K562 (cell line): ENCODE data around the gene SEBOX. TPM values are rescaled to one million over a fixed set of nuclear protein-coding genes. Genes with fewer than 3 reads are reported as not detected.

ENCODE experiments used
- CCAR2 ChIP-seq: fragments of 200-400 bp; formaldehyde crosslinking; IDR thresholded peaks from 2 replicates; pipeline ENCODE4 v1.6.1; 2017; ENCODE audit warnings: mild to moderate bottlenecking, low read depth, low read length
- CEBPB ChIP-seq: fragments of 450-650 bp; IDR thresholded peaks from 2 replicates; pipeline ENCODE4 v1.6.1; 2016; ENCODE audit warnings: missing genetic modification characterization, missing compliant biosample characterization
- CREB1 ChIP-seq, 2 experiments: sonication (generic) in 1 of 2; formaldehyde crosslinking in 1 of 2; IDR thresholded peaks; 2 replicates each; pipeline versions ENCODE4 v1.6.1 to v1.8.0; 2012 to 2022; ENCODE audit warnings: inconsistent platforms in 1 of 2, mild to moderate bottlenecking in 1 of 2, missing genetic modification reagents in 1 of 2, moderate library complexity in 1 of 2
- EHMT2 ChIP-seq: fragments of 450-650 bp; IDR thresholded peaks from 2 replicates; pipeline ENCODE4 v1.6.1; 2018; ENCODE audit warnings: antibody characterized with exemption
- NBN ChIP-seq: fragments of 450-650 bp; IDR thresholded peaks from 2 replicates; pipeline ENCODE4 v1.6.1; 2016; ENCODE audit warnings: low read depth, mild to moderate bottlenecking
- NCOA2 ChIP-seq, 2 experiments: fragments of 450-650 bp; IDR thresholded peaks; 2 replicates each; pipeline ENCODE4 v1.6.1; 2018; ENCODE audit warnings: mild to moderate bottlenecking in 2 of 2, moderate library complexity in 1 of 2; ENCODE audit not compliant: partially characterized antibody in 2 of 2
- SMAD4 ChIP-seq: fragments of 250-450 bp; sonication (Bioruptor Pico); conservative IDR thresholded peaks from 2 replicates; pipeline ENCODE4 v1.8.0; 2021; ENCODE audit warnings: inconsistent platforms, mild to moderate bottlenecking, moderate library complexity
- SMARCB1 ChIP-seq: IDR thresholded peaks from 2 replicates; pipeline ENCODE4 v1.6.1; 2011; ENCODE audit warnings: improper control_type of control experiment, low read depth; ENCODE audit not compliant: insufficient read length
- SP1 ChIP-seq: sonication (generic); formaldehyde crosslinking; IDR thresholded peaks from 2 replicates; pipeline ENCODE4 v1.8.1; 2022; ENCODE audit warnings: mild to moderate bottlenecking, missing genetic modification reagents
- SREBF1 ChIP-seq: fragments of 150-350 bp; IDR thresholded peaks from 2 replicates; pipeline ENCODE4 v1.6.1; 2014; ENCODE audit warnings: antibody characterized with exemption, low read depth, low read length, borderline replicate concordance
- polyA plus RNA-seq, 8 experiments: library from polyadenylated mRNA; depleted of rRNA in 4 of 8; stranded (reverse) in 5 of 8; unstranded in 3 of 8; fragments of >200 nt; fragmentation: Nextera tagmentation in 2 of 8; fragmentation: Illumina TruSeq in 1 of 8; extraction: Ambion mirVana in 2 of 8; extraction: Trizol in 1 of 8; gene quantifications; 2 replicates each; pipeline versions ENCODE4 v1.2.1 to v1.2.3, GENCODE V29; 2011 to 2014; ENCODE audit warnings: inconsistent platforms in 1 of 8, missing spikeins in 1 of 8
- total RNA-seq, 7 experiments: library from RNA; depleted of rRNA in 6 of 7; stranded (reverse); fragments of >200 nt in 6 of 7; fragmentation: Illumina TruSeq in 2 of 7; extraction: Trizol in 2 of 7; gene quantifications; 2 replicates each; pipeline versions ENCODE4 v1.2.1 to v1.2.3, GENCODE V29; 2011 to 2021; ENCODE audit warnings: low replicate concordance in 1 of 7
- TF ChIP-seq, protein P1 (sequence below): fragments of 450-650 bp; IDR thresholded peaks from 2 replicates; pipeline ENCODE4 v1.7.0; 2016; ENCODE audit warnings: borderline replicate concordance
- TF ChIP-seq, protein P2 (sequence below): fragments of 250-450 bp; sonication (Bioruptor Pico); IDR thresholded peaks from 2 replicates; pipeline ENCODE4 v1.4.0; 2020
- TF ChIP-seq, protein P3 (sequence below): sonication (generic); formaldehyde crosslinking; IDR thresholded peaks from 2 replicates; pipeline ENCODE4 v1.8.1; 2022; ENCODE audit warnings: missing genetic modification reagents
- TF ChIP-seq, protein P4 (sequence below): fragments of 450-650 bp; IDR thresholded peaks from 2 replicates; pipeline ENCODE4 v1.6.1; 2018; ENCODE audit not compliant: partially characterized antibody

SEBOX gene
- total and polyA plus RNA-seq, 9 of the 15 experiments (the other 6 are each of a cell fraction or from before 2014, with no cell fraction given) = not detected

DNA sequence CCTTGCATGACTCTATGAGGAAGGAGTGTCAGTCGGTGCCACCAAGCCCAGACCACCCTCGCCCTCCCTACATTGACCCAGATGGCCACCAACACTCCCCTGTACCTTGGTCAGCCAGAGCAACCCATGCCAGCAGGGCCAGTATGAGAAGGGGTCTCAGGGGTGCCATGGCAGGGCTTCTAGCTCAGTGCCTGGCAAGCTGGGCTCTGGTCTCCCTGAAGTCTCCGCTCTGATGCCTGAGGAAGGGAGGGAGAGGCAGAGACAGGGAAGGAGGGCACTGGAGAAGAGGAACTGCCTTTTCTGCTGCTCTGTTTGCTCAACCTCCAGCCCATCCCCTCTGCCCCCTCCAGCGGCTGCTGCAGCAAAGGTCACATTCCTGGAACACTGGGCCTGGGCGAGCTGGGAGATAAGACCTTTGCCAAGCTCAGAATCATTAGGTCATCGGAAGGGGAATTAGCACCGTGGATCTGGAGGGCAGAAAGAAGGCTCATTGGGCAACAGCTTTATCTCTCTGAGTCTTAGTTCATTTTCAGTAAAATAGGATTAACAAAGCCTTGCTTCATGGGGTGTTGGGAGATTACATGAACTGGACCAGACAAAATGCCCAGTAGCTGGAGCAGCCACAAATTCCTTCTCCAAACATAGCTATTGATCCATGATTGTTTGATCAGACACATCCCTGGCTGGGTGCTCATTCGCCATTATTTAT lies 5.2 kb upstream of the SEBOX start, which contains the start of gene VTN (continued):
- no peak for TF ChIP-seq CCAR2
- no peak for TF ChIP-seq SMAD4
- TF ChIP-seq, protein P1, sequence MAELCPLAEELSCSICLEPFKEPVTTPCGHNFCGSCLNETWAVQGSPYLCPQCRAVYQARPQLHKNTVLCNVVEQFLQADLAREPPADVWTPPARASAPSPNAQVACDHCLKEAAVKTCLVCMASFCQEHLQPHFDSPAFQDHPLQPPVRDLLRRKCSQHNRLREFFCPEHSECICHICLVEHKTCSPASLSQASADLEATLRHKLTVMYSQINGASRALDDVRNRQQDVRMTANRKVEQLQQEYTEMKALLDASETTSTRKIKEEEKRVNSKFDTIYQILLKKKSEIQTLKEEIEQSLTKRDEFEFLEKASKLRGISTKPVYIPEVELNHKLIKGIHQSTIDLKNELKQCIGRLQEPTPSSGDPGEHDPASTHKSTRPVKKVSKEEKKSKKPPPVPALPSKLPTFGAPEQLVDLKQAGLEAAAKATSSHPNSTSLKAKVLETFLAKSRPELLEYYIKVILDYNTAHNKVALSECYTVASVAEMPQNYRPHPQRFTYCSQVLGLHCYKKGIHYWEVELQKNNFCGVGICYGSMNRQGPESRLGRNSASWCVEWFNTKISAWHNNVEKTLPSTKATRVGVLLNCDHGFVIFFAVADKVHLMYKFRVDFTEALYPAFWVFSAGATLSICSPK = no peak
- TF ChIP-seq, protein P2, sequence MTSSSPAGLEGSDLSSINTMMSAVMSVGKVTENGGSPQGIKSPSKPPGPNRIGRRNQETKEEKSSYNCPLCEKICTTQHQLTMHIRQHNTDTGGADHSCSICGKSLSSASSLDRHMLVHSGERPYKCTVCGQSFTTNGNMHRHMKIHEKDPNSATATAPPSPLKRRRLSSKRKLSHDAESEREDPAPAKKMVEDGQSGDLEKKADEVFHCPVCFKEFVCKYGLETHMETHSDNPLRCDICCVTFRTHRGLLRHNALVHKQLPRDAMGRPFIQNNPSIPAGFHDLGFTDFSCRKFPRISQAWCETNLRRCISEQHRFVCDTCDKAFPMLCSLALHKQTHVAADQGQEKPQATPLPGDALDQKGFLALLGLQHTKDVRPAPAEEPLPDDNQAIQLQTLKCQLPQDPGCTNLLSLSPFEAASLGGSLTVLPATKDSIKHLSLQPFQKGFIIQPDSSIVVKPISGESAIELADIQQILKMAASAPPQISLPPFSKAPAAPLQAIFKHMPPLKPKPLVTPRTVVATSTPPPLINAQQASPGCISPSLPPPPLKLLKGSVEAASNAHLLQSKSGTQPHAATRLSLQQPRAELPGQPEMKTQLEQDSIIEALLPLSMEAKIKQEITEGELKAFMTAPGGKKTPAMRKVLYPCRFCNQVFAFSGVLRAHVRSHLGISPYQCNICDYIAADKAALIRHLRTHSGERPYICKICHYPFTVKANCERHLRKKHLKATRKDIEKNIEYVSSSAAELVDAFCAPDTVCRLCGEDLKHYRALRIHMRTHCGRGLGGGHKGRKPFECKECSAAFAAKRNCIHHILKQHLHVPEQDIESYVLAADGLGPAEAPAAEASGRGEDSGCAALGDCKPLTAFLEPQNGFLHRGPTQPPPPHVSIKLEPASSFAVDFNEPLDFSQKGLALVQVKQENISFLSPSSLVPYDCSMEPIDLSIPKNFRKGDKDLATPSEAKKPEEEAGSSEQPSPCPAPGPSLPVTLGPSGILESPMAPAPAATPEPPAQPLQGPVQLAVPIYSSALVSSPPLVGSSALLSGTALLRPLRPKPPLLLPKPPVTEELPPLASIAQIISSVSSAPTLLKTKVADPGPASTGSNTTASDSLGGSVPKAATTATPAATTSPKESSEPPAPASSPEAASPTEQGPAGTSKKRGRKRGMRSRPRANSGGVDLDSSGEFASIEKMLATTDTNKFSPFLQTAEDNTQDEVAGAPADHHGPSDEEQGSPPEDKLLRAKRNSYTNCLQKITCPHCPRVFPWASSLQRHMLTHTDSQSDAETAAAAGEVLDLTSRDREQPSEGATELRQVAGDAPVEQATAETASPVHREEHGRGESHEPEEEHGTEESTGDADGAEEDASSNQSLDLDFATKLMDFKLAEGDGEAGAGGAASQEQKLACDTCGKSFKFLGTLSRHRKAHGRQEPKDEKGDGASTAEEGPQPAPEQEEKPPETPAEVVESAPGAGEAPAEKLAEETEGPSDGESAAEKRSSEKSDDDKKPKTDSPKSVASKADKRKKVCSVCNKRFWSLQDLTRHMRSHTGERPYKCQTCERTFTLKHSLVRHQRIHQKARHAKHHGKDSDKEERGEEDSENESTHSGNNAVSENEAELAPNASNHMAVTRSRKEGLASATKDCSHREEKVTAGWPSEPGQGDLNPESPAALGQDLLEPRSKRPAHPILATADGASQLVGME (CRISPR knock-in tag) = no peak
- TF ChIP-seq, protein P3, sequence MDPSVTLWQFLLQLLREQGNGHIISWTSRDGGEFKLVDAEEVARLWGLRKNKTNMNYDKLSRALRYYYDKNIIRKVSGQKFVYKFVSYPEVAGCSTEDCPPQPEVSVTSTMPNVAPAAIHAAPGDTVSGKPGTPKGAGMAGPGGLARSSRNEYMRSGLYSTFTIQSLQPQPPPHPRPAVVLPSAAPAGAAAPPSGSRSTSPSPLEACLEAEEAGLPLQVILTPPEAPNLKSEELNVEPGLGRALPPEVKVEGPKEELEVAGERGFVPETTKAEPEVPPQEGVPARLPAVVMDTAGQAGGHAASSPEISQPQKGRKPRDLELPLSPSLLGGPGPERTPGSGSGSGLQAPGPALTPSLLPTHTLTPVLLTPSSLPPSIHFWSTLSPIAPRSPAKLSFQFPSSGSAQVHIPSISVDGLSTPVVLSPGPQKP (CRISPR knock-in tag) = no peak
- no peak for TF ChIP-seq CREB1 (IDR thresholded peaks at IDR 0.05)
- TF ChIP-seq CREB1 (CRISPR knock-in tag; IDR thresholded peaks at IDR 0.05) = no peak
- TF ChIP-seq SP1 (CRISPR knock-in tag) = no peak
- TF ChIP-seq CEBPB (tag) = peak; percentile 83
- no peak for TF ChIP-seq SMARCB1
- TF ChIP-seq SREBF1 = no peak
- TF ChIP-seq, protein P4, sequence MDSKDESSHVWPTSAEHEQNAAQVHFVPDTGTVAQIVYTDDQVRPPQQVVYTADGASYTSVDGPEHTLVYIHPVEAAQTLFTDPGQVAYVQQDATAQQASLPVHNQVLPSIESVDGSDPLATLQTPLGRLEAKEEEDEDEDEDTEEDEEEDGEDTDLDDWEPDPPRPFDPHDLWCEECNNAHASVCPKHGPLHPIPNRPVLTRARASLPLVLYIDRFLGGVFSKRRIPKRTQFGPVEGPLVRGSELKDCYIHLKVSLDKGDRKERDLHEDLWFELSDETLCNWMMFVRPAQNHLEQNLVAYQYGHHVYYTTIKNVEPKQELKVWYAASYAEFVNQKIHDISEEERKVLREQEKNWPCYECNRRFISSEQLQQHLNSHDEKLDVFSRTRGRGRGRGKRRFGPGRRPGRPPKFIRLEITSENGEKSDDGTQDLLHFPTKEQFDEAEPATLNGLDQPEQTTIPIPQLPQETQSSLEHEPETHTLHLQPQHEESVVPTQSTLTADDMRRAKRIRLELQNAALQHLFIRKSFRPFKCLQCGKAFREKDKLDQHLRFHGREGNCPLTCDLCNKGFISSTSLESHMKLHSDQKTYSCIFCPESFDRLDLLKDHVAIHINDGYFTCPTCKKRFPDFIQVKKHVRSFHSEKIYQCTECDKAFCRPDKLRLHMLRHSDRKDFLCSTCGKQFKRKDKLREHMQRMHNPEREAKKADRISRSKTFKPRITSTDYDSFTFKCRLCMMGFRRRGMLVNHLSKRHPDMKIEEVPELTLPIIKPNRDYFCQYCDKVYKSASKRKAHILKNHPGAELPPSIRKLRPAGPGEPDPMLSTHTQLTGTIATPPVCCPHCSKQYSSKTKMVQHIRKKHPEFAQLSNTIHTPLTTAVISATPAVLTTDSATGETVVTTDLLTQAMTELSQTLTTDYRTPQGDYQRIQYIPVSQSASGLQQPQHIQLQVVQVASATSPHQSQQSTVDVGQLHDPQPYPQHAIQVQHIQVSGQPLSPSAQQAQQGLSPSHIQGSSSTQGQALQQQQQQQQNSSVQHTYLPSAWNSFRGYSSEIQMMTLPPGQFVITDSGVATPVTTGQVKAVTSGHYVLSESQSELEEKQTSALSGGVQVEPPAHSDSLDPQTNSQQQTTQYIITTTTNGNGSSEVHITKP = no peak
- no peak for TF ChIP-seq NCOA2 (IDR thresholded peaks at IDR 0.05; ENCODE audit: partially characterized antibody in 2 of 2)
- TF ChIP-seq EHMT2 = no peak
- no peak for TF ChIP-seq NBN
